GM23248 (cell line): ENCODE results near the gene ESR2. TPM values are rescaled to one million over a fixed set of nuclear protein-coding genes. Genes with fewer than 3 reads are reported as not detected.
"Not testable (repeated sequence)": the region's sequence is repeated elsewhere in the genome, so short reads cannot be mapped to it uniquely, and the experiment has no call there.

Experiments used
- DNase-seq: peaks from one replicate; pipeline ENCODE4 v3.0.0-alpha.2; 2015
- H2AFZ ChIP-seq: fragments of 200-600 bp; sonication (generic); 2 replicates; pipeline ENCODE4 v1.6.1; 2016; ENCODE audit warnings: antibody characterized with exemption
- H3F3A ChIP-seq: fragments of 200-600 bp; sonication (generic); 2 replicates; pipeline ENCODE4 v1.6.1; 2016; ENCODE audit warnings: mild to moderate bottlenecking, antibody characterized with exemption, mixed run types; ENCODE audit not compliant: insufficient read depth
- H3K27ac ChIP-seq: fragments of 200-600 bp; sonication (generic); 2 replicates; pipeline ENCODE4 v1.5.1; 2016; ENCODE audit warnings: mild to moderate bottlenecking
- H3K27me3 ChIP-seq: fragments of 200-600 bp; sonication (generic); replicated peaks from 2 replicates; pipeline ENCODE4 v1.6.1; 2016; ENCODE audit warnings: mild to moderate bottlenecking; ENCODE audit not compliant: insufficient read depth
- H3K36me3 ChIP-seq: fragments of 200-600 bp; sonication (generic); 2 replicates; pipeline ENCODE4 v1.6.1; 2016; ENCODE audit warnings: low read depth, mild to moderate bottlenecking
- H3K4me1 ChIP-seq: fragments of 200-600 bp; sonication (generic); 2 replicates; pipeline ENCODE4 v1.6.1; 2016; ENCODE audit warnings: mild to moderate bottlenecking; ENCODE audit not compliant: insufficient read depth
- H3K4me2 ChIP-seq: fragments of 200-600 bp; sonication (generic); one replicate; pipeline ENCODE4 v1.6.1; 2016; ENCODE audit warnings: mild to moderate bottlenecking; ENCODE audit not compliant: unreplicated experiment
- H3K4me3 ChIP-seq: fragments of 200-600 bp; sonication (generic); 2 replicates; pipeline ENCODE4 v1.5.1; 2016; ENCODE audit warnings: mild to moderate bottlenecking
- H3K79me2 ChIP-seq: fragments of 200-600 bp; sonication (generic); 2 replicates; pipeline ENCODE4 v1.6.1; 2016; ENCODE audit warnings: mild to moderate bottlenecking; ENCODE audit not compliant: insufficient read depth
- H3K9ac ChIP-seq: fragments of 200-600 bp; sonication (generic); 2 replicates; pipeline ENCODE4 v1.6.1; 2016; ENCODE audit warnings: mild to moderate bottlenecking
- H3K9me2 ChIP-seq: fragments of 200-600 bp; sonication (generic); 2 replicates; pipeline ENCODE4 v1.6.1; 2016; ENCODE audit warnings: mixed run types, mild to moderate bottlenecking, moderate library complexity; ENCODE audit not compliant: insufficient read depth
- H3K9me3 ChIP-seq: fragments of 200-600 bp; sonication (generic); one replicate; pipeline ENCODE4 v1.6.1; 2017; ENCODE audit warnings: low read depth
- H4K20me1 ChIP-seq: fragments of 200-600 bp; sonication (generic); 2 replicates; pipeline ENCODE4 v1.6.0; 2016; ENCODE audit not compliant: insufficient read depth
- EZH2 ChIP-seq: fragments of 200-600 bp; sonication (generic); IDR thresholded peaks from 2 replicates; pipeline ENCODE4 v1.6.1; 2018; ENCODE audit warnings: antibody characterized with exemption, mild to moderate bottlenecking; ENCODE audit not compliant: insufficient read depth, poor library complexity, severe bottlenecking
- EZH2phosphoT487 ChIP-seq: fragments of 200-600 bp; sonication (generic); IDR thresholded peaks from 2 replicates; pipeline ENCODE4 v1.6.1; 2018; ENCODE audit warnings: antibody characterized with exemption, moderate library complexity, mild to moderate bottlenecking, low read depth; ENCODE audit not compliant: insufficient read depth
- WGBS, 2 experiments: methylation state at CpG; one replicate each; pipeline ENCODE4 v1.1.6; 2015 to 2017; ENCODE audit warnings: low lambda C conversion rate in 2 of 2, low coverage in 1 of 2; ENCODE audit errors: missing lambda C conversion rate in 2 of 2; 5-methylcytosine and 5-hydroxymethylcytosine counted together
- in situ Hi-C: fragments of 300-500 bp; cut with MboI; formaldehyde crosslinking; loops from 2 replicates; pipeline ENCODE4 v1.15.0; 2020
- polyA plus RNA-seq: library from polyadenylated mRNA; unstranded; fragments of >200 nt; fragmentation: Nextera tagmentation; extraction: Ambion mirVana; gene quantifications from 2 replicates; pipeline ENCODE4 v1.2.1, GENCODE V29; 2016
- total RNA-seq: library from RNA; depleted of rRNA; stranded (reverse); fragments of >200 nt; shearing (Covaris generic); gene quantifications from 2 replicates; pipeline ENCODE4 v1.2.3, GENCODE V29; 2014

The ESR2 gene
- total and polyA plus RNA-seq, 2 experiments from 2014 or later: not detected

- H3K4me3 ChIP-seq: no peak overlapping the region
- H3K36me3 ChIP-seq: no peaks in the 10 kb centered on the region
- no peaks in the 10 kb centered on the region for H3K27me3 ChIP-seq
- 91 to 94% methylated on average over 12 to 15 of the region's 15 CpGs for WGBS, 2 experiments
- no peaks in the 10 kb centered on the region for H3K9me3 ChIP-seq
- H3K9me2 ChIP-seq: no peaks in the 10 kb centered on the region
- in situ Hi-C loops: no loop called here
- no peak overlapping the region for H3K9ac ChIP-seq
- no peaks in the 10 kb centered on the region for H3K4me1 ChIP-seq
- no peaks in the 10 kb centered on the region for H4K20me1 ChIP-seq
- H3K4me2 ChIP-seq: no peak overlapping the region
- no peak for DNase-seq
- no peak overlapping the region for H2AFZ ChIP-seq
- no peaks in the 10 kb centered on the region for H3K79me2 ChIP-seq
- TF ChIP-seq EZH2 (no peak), EZH2phosphoT487 (no peak)
- no peak overlapping the region for H3K27ac ChIP-seq
- no peaks in the 10 kb centered on the region for H3F3A ChIP-seq
Observed at GRCh38 chr14:64213853-64214570, 80.2 kb downstream of the ESR2 start.

GRCh38 chr14:64213086-64213485, 81.1 kb downstream of the ESR2 start:
- Histone ChIP-seq H3K9me3 (no peaks in the 10 kb centered on the region), H3K9ac (no peak overlapping the region), H3K9me2 (no peaks in the 10 kb centered on the region), H3K79me2 (no peaks in the 10 kb centered on the region), H3F3A (no peaks in the 10 kb centered on the region), H3K4me1 (no peaks in the 10 kb centered on the region), H3K4me2 (no peak overlapping the region), H3K27ac (no peak overlapping the region), H3K4me3 (no peak overlapping the region), H3K36me3 (no peaks in the 10 kb centered on the region), H3K27me3 (no peaks in the 10 kb centered on the region), H2AFZ (no peak overlapping the region), H4K20me1 (no peaks in the 10 kb centered on the region)
- peak; percentile 7 for DNase-seq
- in situ Hi-C loops: no loop called here
- TF ChIP-seq EZH2 (no peak), EZH2phosphoT487 (no peak)
- 89 to 93% methylated on average over 5 of the region's 5 CpGs for WGBS, 2 experiments

GRCh38 chr14:64212666-64213065, 81.5 kb downstream of the ESR2 start:
- no peaks in the 10 kb centered on the region for H3K36me3 ChIP-seq
- H2AFZ ChIP-seq: no peak overlapping the region
- no peak overlapping the region for H3K9ac ChIP-seq
- H3F3A ChIP-seq: no peaks in the 10 kb centered on the region
- H4K20me1 ChIP-seq: no peaks in the 10 kb centered on the region
- H3K27ac ChIP-seq: no peak overlapping the region
- H3K4me3 ChIP-seq: no peak overlapping the region
- H3K9me3 ChIP-seq: no peaks in the 10 kb centered on the region
- TF ChIP-seq EZH2: no peak
- TF ChIP-seq EZH2phosphoT487: no peak
- H3K9me2 ChIP-seq: no peaks in the 10 kb centered on the region
- in situ Hi-C loops: no loop called here
- DNase-seq: no peak
- H3K79me2 ChIP-seq: no peaks in the 10 kb centered on the region
- H3K4me1 ChIP-seq: no peaks in the 10 kb centered on the region
- H3K27me3 ChIP-seq: no peaks in the 10 kb centered on the region
- H3K4me2 ChIP-seq: no peak overlapping the region
- 92 to 95% methylated on average over 8 of the region's 8 CpGs for WGBS, 2 experiments

- 97 to 98% methylated on average over 6 of the region's 6 CpGs for WGBS, 2 experiments
- H3K9me2 ChIP-seq, H3K9ac ChIP-seq, H3F3A ChIP-seq, H3K27ac ChIP-seq, DNase-seq, H3K27me3 ChIP-seq, H3K4me2 ChIP-seq, H3K4me3 ChIP-seq, H2AFZ ChIP-seq, in situ Hi-C loops, H3K79me2 ChIP-seq, H3K9me3 ChIP-seq, H3K4me1 ChIP-seq, H3K36me3 ChIP-seq, H4K20me1 ChIP-seq: not testable (repeated sequence)
Observed at GRCh38 chr14:64210912-64211311, 83.3 kb downstream of the ESR2 start.

- H3K36me3 ChIP-seq: no peaks in the 10 kb centered on the region
- TF ChIP-seq EZH2phosphoT487: no peak
- no peak for TF ChIP-seq EZH2
- H3K4me1 ChIP-seq: no peaks in the 10 kb centered on the region
- no peak overlapping the region for H3K27ac ChIP-seq
- no peaks in the 10 kb centered on the region for H3K79me2 ChIP-seq
- H3K9me2 ChIP-seq: no peaks in the 10 kb centered on the region
- no peak overlapping the region for H3K9ac ChIP-seq
- H3F3A ChIP-seq: no peaks in the 10 kb centered on the region
- no peak for DNase-seq
- H3K4me2 ChIP-seq: no peak overlapping the region
- H4K20me1 ChIP-seq: no peaks in the 10 kb centered on the region
- in situ Hi-C loops: no loop called here
- H3K27me3 ChIP-seq: no peaks in the 10 kb centered on the region
- H2AFZ ChIP-seq: 0 out of 2 replicates have a peak overlapping the region, but pooled peaks have one; percentile 38
- no peaks in the 10 kb centered on the region for H3K9me3 ChIP-seq
- WGBS, 2 experiments: 76 to 80% methylated on average over 12 of the region's 12 CpGs
- H3K4me3 ChIP-seq: no peak overlapping the region
Observed at GRCh38 chr14:64210216-64210615, 84.0 kb downstream of the ESR2 start.
